HEK293 (cell line): ENCODE data around the gene RASGRF2.

Experiments used
- GLI4 ChIP-seq: fragments of 450-650 bp; formaldehyde crosslinking; IDR thresholded peaks from 2 replicates; pipeline ENCODE4 v1.5.1; 2016; ENCODE audit warnings: missing biosample characterization, missing genetic modification characterization
- ZNF580 ChIP-seq: fragments of 450-650 bp; formaldehyde crosslinking; IDR thresholded peaks from 2 replicates; pipeline ENCODE4 v1.5.1; 2016; ENCODE audit warnings: missing biosample characterization, missing genetic modification characterization
- ZNF670 ChIP-seq: fragments of 450-650 bp; formaldehyde crosslinking; IDR thresholded peaks from 2 replicates; pipeline ENCODE4 v1.5.1; 2016; ENCODE audit warnings: missing biosample characterization, missing genetic modification characterization, low read depth
- TF ChIP-seq, protein P1 (sequence below): fragments of 450-650 bp; formaldehyde crosslinking; IDR thresholded peaks from 2 replicates; pipeline ENCODE4 v1.5.1; 2016; ENCODE audit warnings: missing biosample characterization, missing genetic modification characterization

DNA sequence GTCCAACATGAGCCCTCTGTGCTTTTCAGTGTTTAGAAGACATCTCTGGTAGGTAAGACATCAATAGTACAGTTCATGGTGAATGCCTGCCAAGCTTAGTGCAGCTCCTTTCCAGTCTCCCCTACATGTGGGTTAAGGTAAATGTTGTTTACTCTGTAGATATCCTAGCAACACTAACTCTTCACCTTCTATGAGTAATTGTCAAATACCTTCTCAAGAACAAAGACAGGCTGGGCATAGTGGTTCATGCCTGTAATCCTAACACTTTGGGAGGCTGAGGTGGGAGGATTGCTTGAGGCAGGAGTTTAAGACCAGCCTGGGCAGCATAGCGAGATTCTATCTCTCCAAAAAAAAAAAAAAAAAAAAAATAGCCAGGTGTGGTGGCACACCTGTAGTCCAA is 18.7 kb upstream of the RASGRF2 start:
- TF ChIP-seq, protein P1, sequence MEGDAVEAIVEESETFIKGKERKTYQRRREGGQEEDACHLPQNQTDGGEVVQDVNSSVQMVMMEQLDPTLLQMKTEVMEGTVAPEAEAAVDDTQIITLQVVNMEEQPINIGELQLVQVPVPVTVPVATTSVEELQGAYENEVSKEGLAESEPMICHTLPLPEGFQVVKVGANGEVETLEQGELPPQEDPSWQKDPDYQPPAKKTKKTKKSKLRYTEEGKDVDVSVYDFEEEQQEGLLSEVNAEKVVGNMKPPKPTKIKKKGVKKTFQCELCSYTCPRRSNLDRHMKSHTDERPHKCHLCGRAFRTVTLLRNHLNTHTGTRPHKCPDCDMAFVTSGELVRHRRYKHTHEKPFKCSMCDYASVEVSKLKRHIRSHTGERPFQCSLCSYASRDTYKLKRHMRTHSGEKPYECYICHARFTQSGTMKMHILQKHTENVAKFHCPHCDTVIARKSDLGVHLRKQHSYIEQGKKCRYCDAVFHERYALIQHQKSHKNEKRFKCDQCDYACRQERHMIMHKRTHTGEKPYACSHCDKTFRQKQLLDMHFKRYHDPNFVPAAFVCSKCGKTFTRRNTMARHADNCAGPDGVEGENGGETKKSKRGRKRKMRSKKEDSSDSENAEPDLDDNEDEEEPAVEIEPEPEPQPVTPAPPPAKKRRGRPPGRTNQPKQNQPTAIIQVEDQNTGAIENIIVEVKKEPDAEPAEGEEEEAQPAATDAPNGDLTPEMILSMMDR = no peak
- TF ChIP-seq ZNF580 (tag by site-specific recombination) (no peak), ZNF670 (tag by site-specific recombination) (no peak), GLI4 (no peak)
